ENCODE measurements around the gene NAALADL1.

GRCh38 chr11:65085446-65085845, 27.1 kb upstream of the NAALADL1 start:
- TF ChIP-seq ELF4 (IDR thresholded peaks at IDR 0.05) = no peak
- no peak for TF ChIP-seq ZNF384 (IDR thresholded peaks at IDR 0.05)
- no peak for TF ChIP-seq TARDBP (IDR thresholded peaks at IDR 0.05)
- TF ChIP-seq SP1 (IDR thresholded peaks at IDR 0.05) = no peak
- no peak for TF ChIP-seq FOXA1 (IDR thresholded peaks at IDR 0.05)
- TF ChIP-seq L3MBTL2 (conservative IDR thresholded peaks at IDR 0.05) = no peak
- TF ChIP-seq CTBP1 (IDR thresholded peaks at IDR 0.05; ENCODE audit: borderline replicate concordance) = no peak
- TF ChIP-seq ARNT (IDR thresholded peaks at IDR 0.05) = no peak
- no peak for TF ChIP-seq FOXM1 (IDR thresholded peaks at IDR 0.05; ENCODE audit: borderline replicate concordance)
- TF ChIP-seq SUZ12 (IDR thresholded peaks at IDR 0.05) = no peak
